ENCODE data around the gene MSLN.

The MSLN gene

GRCh38 chr16:721765-722540 is 38.6 kb upstream of the MSLN start:
- H3K27ac ChIP-seq (ENCODE audit: low read depth, low read length, poor library complexity, severe bottlenecking) = no peak overlapping the region
- peak overlapping the region; percentile 89 for H3K4me3 ChIP-seq (ENCODE audit: low read depth, low read length, poor library complexity, severe bottlenecking)
- no peaks in the 10 kb centered on the region for H4K20me1 ChIP-seq (ENCODE audit: insufficient read depth, low read length)
- no peak overlapping the region for H2AFZ ChIP-seq (ENCODE audit: low read length)
- H3K4me2 ChIP-seq (ENCODE audit: low read length) = peak overlapping the region; percentile 93
- TF ChIP-seq EZH2 (IDR thresholded peaks at IDR 0.05; ENCODE audit: borderline replicate concordance, low read length) = no peak
- TF ChIP-seq, protein P1, sequence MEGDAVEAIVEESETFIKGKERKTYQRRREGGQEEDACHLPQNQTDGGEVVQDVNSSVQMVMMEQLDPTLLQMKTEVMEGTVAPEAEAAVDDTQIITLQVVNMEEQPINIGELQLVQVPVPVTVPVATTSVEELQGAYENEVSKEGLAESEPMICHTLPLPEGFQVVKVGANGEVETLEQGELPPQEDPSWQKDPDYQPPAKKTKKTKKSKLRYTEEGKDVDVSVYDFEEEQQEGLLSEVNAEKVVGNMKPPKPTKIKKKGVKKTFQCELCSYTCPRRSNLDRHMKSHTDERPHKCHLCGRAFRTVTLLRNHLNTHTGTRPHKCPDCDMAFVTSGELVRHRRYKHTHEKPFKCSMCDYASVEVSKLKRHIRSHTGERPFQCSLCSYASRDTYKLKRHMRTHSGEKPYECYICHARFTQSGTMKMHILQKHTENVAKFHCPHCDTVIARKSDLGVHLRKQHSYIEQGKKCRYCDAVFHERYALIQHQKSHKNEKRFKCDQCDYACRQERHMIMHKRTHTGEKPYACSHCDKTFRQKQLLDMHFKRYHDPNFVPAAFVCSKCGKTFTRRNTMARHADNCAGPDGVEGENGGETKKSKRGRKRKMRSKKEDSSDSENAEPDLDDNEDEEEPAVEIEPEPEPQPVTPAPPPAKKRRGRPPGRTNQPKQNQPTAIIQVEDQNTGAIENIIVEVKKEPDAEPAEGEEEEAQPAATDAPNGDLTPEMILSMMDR (IDR thresholded peaks at IDR 0.05; ENCODE audit: low read length) = no peak
- no peaks in the 10 kb centered on the region for H3K9me3 ChIP-seq (ENCODE audit: low read length)
- no peaks in the 10 kb centered on the region for H3K9me2 ChIP-seq (ENCODE audit: low read depth, low read length)
- peaks cover 8% of the 10 kb centered on the region for H3K36me3 ChIP-seq (ENCODE audit: insufficient read depth, low read length)
- H3K79me2 ChIP-seq (ENCODE audit: insufficient read depth, low read length) = no peaks in the 10 kb centered on the region
- peaks cover 34% of the 10 kb centered on the region for H3K4me1 ChIP-seq (ENCODE audit: insufficient read depth, low read length, severe bottlenecking)
- H3K27me3 ChIP-seq (ENCODE audit: insufficient read depth, low read length) = peaks cover 5% of the 10 kb centered on the region
- peak overlapping the region; percentile 93 for H3K9ac ChIP-seq (ENCODE audit: low read length)
- peaks cover 4% of the 10 kb centered on the region; the same call in 1 of the 2 replicates for H3F3A ChIP-seq (ENCODE audit: insufficient read depth, low read length)

GRCh38 chr16:722835-723633 is 37.5 kb upstream of the MSLN start:
- no peak overlapping the region for H3K4me2 ChIP-seq (ENCODE audit: low read length)
- H3K9me2 ChIP-seq (ENCODE audit: low read depth, low read length) = no peaks in the 10 kb centered on the region
- peaks cover 34% of the 10 kb centered on the region for H3K4me1 ChIP-seq (ENCODE audit: insufficient read depth, low read length, severe bottlenecking)
- no peak overlapping the region for H3K27ac ChIP-seq (ENCODE audit: low read depth, low read length, poor library complexity, severe bottlenecking)
- peaks cover 5% of the 10 kb centered on the region for H3K27me3 ChIP-seq (ENCODE audit: insufficient read depth, low read length)
- H3K9me3 ChIP-seq (ENCODE audit: low read length) = no peaks in the 10 kb centered on the region
- no peak overlapping the region for H2AFZ ChIP-seq (ENCODE audit: low read length)
- H3F3A ChIP-seq (ENCODE audit: insufficient read depth, low read length) = peaks cover 4% of the 10 kb centered on the region; the same call in 1 of the 2 replicates
- H3K36me3 ChIP-seq (ENCODE audit: insufficient read depth, low read length) = peaks cover 8% of the 10 kb centered on the region
- no peak for TF ChIP-seq EZH2 (IDR thresholded peaks at IDR 0.05; ENCODE audit: borderline replicate concordance, low read length)
- TF ChIP-seq, protein P1 (IDR thresholded peaks at IDR 0.05; ENCODE audit: low read length) = no peak
- no peaks in the 10 kb centered on the region for H4K20me1 ChIP-seq (ENCODE audit: insufficient read depth, low read length)
- no peak overlapping the region for H3K9ac ChIP-seq (ENCODE audit: low read length)
- H3K79me2 ChIP-seq (ENCODE audit: insufficient read depth, low read length) = no peaks in the 10 kb centered on the region
- no peak overlapping the region for H3K4me3 ChIP-seq (ENCODE audit: low read depth, low read length, poor library complexity, severe bottlenecking)

DNA sequence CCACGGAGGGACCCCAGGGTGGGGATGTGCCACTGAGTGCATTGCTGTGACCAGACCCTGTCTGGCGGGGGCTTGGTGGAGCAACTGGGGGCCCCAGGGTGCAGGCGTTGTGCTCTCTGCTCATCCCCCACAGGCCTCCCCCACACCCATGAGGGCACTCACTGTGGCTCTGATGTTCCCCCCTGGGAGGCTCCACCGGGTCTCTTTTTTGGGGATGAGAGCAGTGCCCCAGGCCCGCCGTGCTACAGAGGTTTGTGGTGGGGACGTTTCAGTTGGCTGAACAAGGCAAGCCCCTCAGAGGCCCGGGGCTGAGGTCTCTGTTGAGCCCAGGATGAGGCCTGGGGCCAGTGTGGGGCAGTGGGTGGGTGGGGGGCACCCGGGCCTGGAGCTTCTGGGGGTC is 36.8 kb upstream of the MSLN start:
- H3K4me3 ChIP-seq (ENCODE audit: low read depth, low read length, poor library complexity, severe bottlenecking) = no peak overlapping the region
- peaks cover 38% of the 10 kb centered on the region for H3K4me1 ChIP-seq (ENCODE audit: insufficient read depth, low read length, severe bottlenecking)
- no peak overlapping the region for H3K9ac ChIP-seq (ENCODE audit: low read length)
- H3F3A ChIP-seq (ENCODE audit: insufficient read depth, low read length) = peaks cover 4% of the 10 kb centered on the region; the same call in 1 of the 2 replicates
- H3K27me3 ChIP-seq (ENCODE audit: insufficient read depth, low read length) = no peaks in the 10 kb centered on the region
- H3K4me2 ChIP-seq (ENCODE audit: low read length) = no peak overlapping the region
- H3K79me2 ChIP-seq (ENCODE audit: insufficient read depth, low read length) = no peaks in the 10 kb centered on the region
- no peak overlapping the region for H3K27ac ChIP-seq (ENCODE audit: low read depth, low read length, poor library complexity, severe bottlenecking)
- H3K9me3 ChIP-seq (ENCODE audit: low read length) = no peaks in the 10 kb centered on the region
- H4K20me1 ChIP-seq (ENCODE audit: insufficient read depth, low read length) = no peaks in the 10 kb centered on the region
- peaks cover 8% of the 10 kb centered on the region for H3K36me3 ChIP-seq (ENCODE audit: insufficient read depth, low read length)
- H3K9me2 ChIP-seq (ENCODE audit: low read depth, low read length) = no peaks in the 10 kb centered on the region
- TF ChIP-seq, protein P1 (IDR thresholded peaks at IDR 0.05; ENCODE audit: low read length) = no peak
- no peak for TF ChIP-seq EZH2 (IDR thresholded peaks at IDR 0.05; ENCODE audit: borderline replicate concordance, low read length)
- H2AFZ ChIP-seq (ENCODE audit: low read length) = no peak overlapping the region

Measured in OCI-LY1 (cell line).